Measurements from ENCODE around the gene CCDC188. TPM values are rescaled to one million over a fixed set of nuclear protein-coding genes. Genes with fewer than 3 reads are reported as not detected.

The CCDC188 gene
- total and polyA plus RNA-seq, 2 of the 13 experiments (the other 11 are each of a cell fraction or from before 2014, with no cell fraction given), result not detected

DNA sequence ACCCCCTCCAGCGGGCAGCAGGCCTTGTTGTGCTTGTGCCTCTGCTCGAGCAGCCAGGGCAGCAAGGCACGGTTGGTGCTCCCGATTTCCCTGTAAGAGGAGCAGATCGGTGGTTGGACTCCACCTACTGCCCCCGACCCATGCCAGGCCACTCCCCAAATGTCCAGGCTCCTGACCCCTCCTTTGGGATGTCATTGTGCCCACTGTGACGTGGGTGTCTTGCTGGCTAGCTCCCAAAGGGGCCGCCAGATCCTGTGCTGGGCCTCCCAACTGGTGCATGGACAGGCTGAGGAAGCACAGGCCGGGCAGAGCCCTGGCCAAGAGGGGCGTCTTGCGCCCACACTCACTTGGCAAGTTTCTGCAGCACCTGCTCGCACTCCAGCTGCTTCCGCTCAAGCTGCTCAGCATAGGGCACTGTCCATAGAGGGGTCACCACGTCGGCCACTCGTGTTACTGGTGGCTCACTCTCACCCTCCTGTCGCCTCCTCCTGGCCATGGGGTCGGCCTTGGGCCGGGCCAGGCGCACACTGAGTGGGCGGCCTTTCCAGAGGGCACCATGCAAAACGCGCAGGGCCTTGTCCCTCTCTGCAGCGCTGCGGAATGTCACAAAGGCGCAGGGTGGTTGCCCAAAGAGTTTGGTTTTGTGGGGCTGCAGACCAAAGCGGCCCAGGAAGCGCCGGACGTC, 35.0 kb downstream of the CCDC188 start, which contains the start of gene RANBP1 (continued):
- TF ChIP-seq, protein P1, sequence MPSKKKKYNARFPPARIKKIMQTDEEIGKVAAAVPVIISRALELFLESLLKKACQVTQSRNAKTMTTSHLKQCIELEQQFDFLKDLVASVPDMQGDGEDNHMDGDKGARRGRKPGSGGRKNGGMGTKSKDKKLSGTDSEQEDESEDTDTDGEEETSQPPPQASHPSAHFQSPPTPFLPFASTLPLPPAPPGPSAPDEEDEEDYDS (CRISPR knock-in tag; IDR thresholded peaks at IDR 0.05), result no peak
- TF ChIP-seq SKI (IDR thresholded peaks at IDR 0.05; ENCODE audit: partially characterized antibody) (no peak), ZNF335 (CRISPR knock-in tag; IDR thresholded peaks at IDR 0.05) (no peak), THAP11 (CRISPR knock-in tag; IDR thresholded peaks at IDR 0.05) (no peak), POGZ (CRISPR knock-in tag; IDR thresholded peaks at IDR 0.05) (no peak), ZNF549 (CRISPR knock-in tag; IDR thresholded peaks at IDR 0.05) (no peak), ZBTB38 (CRISPR knock-in tag; IDR thresholded peaks at IDR 0.05) (peak; percentile 87), ZBTB33 (CRISPR knock-in tag; IDR thresholded peaks at IDR 0.05) (peak; percentile 71; the same call in 1 of the 2 replicates), NFE2L1 (CRISPR knock-in tag; IDR thresholded peaks at IDR 0.05; ENCODE audit: borderline replicate concordance) (no peak), NFKBIZ (CRISPR knock-in tag; IDR thresholded peaks at IDR 0.05) (no peak), NR2C2 (CRISPR knock-in tag; IDR thresholded peaks at IDR 0.05; ENCODE audit: borderline replicate concordance) (no peak), CSRNP1 (CRISPR knock-in tag; IDR thresholded peaks at IDR 0.05) (no peak), CHD4 (IDR thresholded peaks at IDR 0.05; ENCODE audit: borderline replicate concordance, low read length) (no peak), RAD21 (CRISPR knock-in tag; IDR thresholded peaks at IDR 0.05) (no peak), POLR2AphosphoS5 (IDR thresholded peaks at IDR 0.05; ENCODE audit: low read depth, low read length) (no peak), U2AF1 (optimal IDR thresholded peaks at IDR 0.05; ENCODE audit: low read depth, low read length) (no peak), IKZF4 (CRISPR knock-in tag; IDR thresholded peaks at IDR 0.05; ENCODE audit: borderline replicate concordance, low read depth, not compliant biosample characterization) (no peak), STAT5B (CRISPR knock-in tag; IDR thresholded peaks at IDR 0.05) (no peak), ZNF557 (CRISPR knock-in tag; IDR thresholded peaks at IDR 0.05) (no peak), ZNF850 (CRISPR knock-in tag; conservative IDR thresholded peaks at IDR 0.05) (no peak), SIN3B (IDR thresholded peaks at IDR 0.05; ENCODE audit: low read length) (no peak), YEATS2 (CRISPR knock-in tag; IDR thresholded peaks at IDR 0.05; ENCODE audit: borderline replicate concordance) (no peak), PHB2 (IDR thresholded peaks at IDR 0.05; ENCODE audit: partially characterized antibody) (no peak), PHF8 (CRISPR knock-in tag; IDR thresholded peaks at IDR 0.05) (no peak), ZNF558 (CRISPR knock-in tag; IDR thresholded peaks at IDR 0.05; ENCODE audit: borderline replicate concordance) (no peak), ELF1 (CRISPR knock-in tag; IDR thresholded peaks at IDR 0.05) (no peak), ZSCAN9 (CRISPR knock-in tag; IDR thresholded peaks at IDR 0.05; ENCODE audit: borderline replicate concordance) (no peak), SRSF1 (optimal IDR thresholded peaks at IDR 0.05; ENCODE audit: low read depth, low read length) (peak; percentile 17), PPARG (CRISPR knock-in tag; conservative IDR thresholded peaks at IDR 0.05) (no peak)
- TF ChIP-seq, protein P2, sequence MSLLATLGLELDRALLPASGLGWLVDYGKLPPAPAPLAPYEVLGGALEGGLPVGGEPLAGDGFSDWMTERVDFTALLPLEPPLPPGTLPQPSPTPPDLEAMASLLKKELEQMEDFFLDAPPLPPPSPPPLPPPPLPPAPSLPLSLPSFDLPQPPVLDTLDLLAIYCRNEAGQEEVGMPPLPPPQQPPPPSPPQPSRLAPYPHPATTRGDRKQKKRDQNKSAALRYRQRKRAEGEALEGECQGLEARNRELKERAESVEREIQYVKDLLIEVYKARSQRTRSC (CRISPR knock-in tag; IDR thresholded peaks at IDR 0.05; ENCODE audit: low read depth), result no peak
